Measurements from ENCODE around the gene ZNF700.

DNA sequence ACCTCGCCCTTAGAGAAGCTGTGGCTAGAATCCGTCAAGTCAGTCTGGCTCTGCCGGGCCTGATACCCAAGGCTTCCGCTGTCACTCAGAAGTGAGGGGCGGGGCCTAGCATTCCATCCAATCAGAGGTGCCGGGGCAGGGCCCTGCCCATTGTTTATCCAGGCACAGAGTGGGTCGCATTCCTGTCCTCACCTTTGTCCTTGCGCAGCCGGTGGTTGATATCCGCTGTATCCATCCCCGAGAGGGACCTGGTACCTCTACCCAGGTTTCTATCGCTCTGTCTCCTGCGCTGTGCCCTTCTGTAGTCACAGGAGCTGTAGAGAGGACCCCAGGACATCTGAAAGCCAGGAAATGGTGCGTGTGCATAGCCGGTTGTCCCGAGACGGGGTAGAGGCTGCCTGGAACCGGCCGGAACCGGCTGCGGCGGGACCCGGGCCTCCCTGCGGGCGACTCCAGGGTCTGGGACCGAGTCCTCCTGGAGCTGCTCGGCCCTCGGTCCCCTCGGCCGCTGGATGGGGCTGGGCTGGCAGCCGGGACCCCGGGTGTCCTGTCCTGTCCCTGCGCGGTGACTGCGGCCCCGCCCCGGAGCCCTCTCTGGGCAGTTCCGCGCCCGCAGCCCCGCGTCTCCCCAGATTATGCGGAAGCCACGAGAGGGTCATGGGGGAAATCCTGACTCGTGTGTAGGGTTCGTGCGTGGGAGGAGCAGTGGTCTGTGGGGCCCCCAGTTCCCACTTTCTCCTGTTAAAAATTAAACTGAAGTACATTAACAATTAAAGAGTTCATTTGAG is 40.1 kb downstream of the ZNF700 start, which contains the start of gene ZNF763:
- TF ChIP-seq POLR2A (IDR thresholded peaks at IDR 0.05) (peak in 1 of 4 donors; percentile 20), POLR2AphosphoS5 (IDR thresholded peaks at IDR 0.05) (peak in 2 of 3 donors; percentile 58 to 64)
- TF ChIP-seq, protein P1, sequence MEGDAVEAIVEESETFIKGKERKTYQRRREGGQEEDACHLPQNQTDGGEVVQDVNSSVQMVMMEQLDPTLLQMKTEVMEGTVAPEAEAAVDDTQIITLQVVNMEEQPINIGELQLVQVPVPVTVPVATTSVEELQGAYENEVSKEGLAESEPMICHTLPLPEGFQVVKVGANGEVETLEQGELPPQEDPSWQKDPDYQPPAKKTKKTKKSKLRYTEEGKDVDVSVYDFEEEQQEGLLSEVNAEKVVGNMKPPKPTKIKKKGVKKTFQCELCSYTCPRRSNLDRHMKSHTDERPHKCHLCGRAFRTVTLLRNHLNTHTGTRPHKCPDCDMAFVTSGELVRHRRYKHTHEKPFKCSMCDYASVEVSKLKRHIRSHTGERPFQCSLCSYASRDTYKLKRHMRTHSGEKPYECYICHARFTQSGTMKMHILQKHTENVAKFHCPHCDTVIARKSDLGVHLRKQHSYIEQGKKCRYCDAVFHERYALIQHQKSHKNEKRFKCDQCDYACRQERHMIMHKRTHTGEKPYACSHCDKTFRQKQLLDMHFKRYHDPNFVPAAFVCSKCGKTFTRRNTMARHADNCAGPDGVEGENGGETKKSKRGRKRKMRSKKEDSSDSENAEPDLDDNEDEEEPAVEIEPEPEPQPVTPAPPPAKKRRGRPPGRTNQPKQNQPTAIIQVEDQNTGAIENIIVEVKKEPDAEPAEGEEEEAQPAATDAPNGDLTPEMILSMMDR (IDR thresholded peaks at IDR 0.05), result no peak

All from stomach (tissue), 4 donors.